Right renal pelvis (tissue), 4 donors: Measurements from ENCODE around the gene RAD51C. TPM values are rescaled to one million over a fixed set of nuclear protein-coding genes. Genes with fewer than 3 reads are reported as not detected.

ENCODE experiments used
- polyA plus RNA-seq, 4 donors: library from polyadenylated mRNA; unstranded; fragments of 120-200 nt; gene quantifications; one replicate each; pipeline ENCODE4 v1.2.1, GENCODE V29; 2013; ENCODE audit not compliant: insufficient read length in 4 of 4

Gene RAD51C
- polyA plus RNA-seq, 4 donors: 42.2 to 48.3 (median 46.6) TPM

Other genes starting within 250 kb of the RAD51C start
- gene HSF5, start 204.2 kb upstream of the RAD51C start, polyA plus RNA-seq: under 1 TPM; 0.27 to 0.53 (median 0.36) TPM
- 10 to 100 TPM; 44.5 to 53.0 (median 45.1) TPM for gene MTMR4, start 178.0 kb upstream of the RAD51C start, polyA plus RNA-seq
- gene TEX14, start 557 bp upstream of the RAD51C start, polyA plus RNA-seq: 1 to 10 TPM in 1 of 4 donors, under 1 TPM in 3; 0.47 to 1.2 (median 0.59) TPM
- gene PPM1E, start 63.3 kb downstream of the RAD51C start, polyA plus RNA-seq: 1 to 10 TPM; 3.4 to 3.9 (median 3.6) TPM